ENCODE measurements around the gene FAM107B. TPM values are rescaled to one million over a fixed set of nuclear protein-coding genes. Genes with fewer than 3 reads are reported as not detected.
"Not testable (repeated sequence)": the region's sequence is repeated elsewhere in the genome, so short reads cannot be mapped to it uniquely, and the experiment has no call there.

The FAM107B gene
- 14.3 and 15.6 TPM in 2 replicates for total RNA-seq (2014; rRNA removed; shearing (Covaris generic))

GRCh38 chr10:14774797-14775196 lies at the start of gene FAM107B:
Gene FAM107B, minus strand, starts transcription at chr10:14774897. Its CDS starts 234 bp downstream, at chr10:14774663.
- no peak for DNase-seq (ENCODE audit: low read depth)

DNA sequence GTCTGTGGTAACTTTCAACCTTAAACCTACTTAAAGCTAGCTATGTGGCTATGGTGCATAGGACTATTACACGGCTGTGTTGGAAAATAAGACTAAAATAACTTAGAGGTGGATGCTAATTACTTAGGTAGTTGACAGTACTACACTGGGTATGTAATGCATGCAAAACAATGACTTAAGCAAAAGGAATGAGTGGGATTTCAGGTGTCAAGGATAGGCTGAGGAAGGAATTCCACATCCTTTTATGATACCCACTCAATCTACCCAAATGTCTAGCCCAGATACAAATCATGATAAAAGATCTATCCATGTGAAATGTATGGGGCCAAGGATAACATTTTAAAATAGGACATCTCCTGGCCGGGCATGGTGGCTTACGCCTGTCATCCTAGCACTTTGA lies 49.3 kb upstream of the FAM107B start:
- DNase-seq (ENCODE audit: low read depth): no peak

- peak; percentile 21 for DNase-seq (ENCODE audit: low read depth)
These were observed 48.4 kb upstream of the FAM107B start for GRCh38 chr10:14822879-14823755.

DNA sequence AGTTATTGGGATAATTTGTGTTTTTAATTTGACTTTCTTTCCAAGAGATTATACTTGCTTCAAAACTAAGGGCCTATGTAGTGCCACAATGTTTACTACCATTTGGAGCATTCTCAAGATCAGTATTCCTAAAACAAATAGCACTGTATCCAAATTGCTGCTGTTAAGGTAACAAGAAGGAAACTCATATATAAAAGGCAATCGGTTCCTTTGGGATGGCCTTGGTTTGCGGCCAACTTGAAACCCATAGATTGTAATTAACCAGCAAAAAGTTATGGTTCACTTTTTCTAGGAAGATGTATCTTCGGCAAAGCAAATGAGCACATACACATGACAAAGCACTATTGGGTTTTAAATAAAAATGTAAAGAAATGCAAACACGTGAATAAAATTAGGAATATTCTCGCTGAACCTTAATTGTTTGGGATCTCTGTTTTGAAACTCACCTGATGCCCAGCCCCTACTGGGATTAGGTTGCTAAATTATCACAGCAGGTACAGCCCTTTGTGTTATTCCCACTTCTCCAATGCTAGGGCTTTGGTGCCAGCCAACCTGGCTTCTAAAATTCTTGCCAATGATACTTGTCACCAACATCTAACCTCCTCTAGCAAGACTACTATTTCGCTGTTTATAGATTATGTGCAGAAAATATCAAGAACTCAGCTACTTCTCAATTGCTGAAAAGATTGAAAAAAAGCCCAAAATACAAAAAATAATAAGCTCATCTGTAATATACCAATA lies 47.1 kb upstream of the FAM107B start:
- DNase-seq (ENCODE audit: low read depth): no peak

- no peak for DNase-seq (ENCODE audit: low read depth)
These were observed 46.1 kb upstream of the FAM107B start for GRCh38 chr10:14820775-14821154.

- DNase-seq (ENCODE audit: low read depth): peak; percentile 72
These were observed 45.5 kb upstream of the FAM107B start for GRCh38 chr10:14820010-14820774.

- not testable (repeated sequence) for DNase-seq (ENCODE audit: low read depth)
These were observed 42.0 kb upstream of the FAM107B start for GRCh38 chr10:14816717-14817116.

DNA sequence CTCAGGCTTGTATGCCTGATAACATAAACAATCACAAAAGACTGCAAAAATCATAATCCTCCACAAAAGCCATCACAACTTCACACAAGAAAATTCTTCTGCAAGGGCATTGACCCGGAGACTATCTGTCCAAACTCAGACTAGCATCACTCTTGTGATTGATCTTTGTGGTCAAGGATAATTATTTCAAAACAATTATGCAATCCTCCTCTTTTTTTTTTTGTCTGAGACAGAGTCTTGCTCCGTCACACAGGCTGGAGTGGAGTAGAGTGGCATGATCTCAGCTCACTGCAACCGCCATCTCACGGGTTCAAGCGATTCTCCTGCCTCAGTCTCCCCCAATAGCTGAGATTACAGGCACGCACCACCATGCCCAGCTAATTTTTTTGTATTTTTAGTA lies 41.0 kb upstream of the FAM107B start:
- DNase-seq (ENCODE audit: low read depth): no peak

- no peak for DNase-seq (ENCODE audit: low read depth)
These were observed 37.6 kb upstream of the FAM107B start for GRCh38 chr10:14812271-14812670.

DNA sequence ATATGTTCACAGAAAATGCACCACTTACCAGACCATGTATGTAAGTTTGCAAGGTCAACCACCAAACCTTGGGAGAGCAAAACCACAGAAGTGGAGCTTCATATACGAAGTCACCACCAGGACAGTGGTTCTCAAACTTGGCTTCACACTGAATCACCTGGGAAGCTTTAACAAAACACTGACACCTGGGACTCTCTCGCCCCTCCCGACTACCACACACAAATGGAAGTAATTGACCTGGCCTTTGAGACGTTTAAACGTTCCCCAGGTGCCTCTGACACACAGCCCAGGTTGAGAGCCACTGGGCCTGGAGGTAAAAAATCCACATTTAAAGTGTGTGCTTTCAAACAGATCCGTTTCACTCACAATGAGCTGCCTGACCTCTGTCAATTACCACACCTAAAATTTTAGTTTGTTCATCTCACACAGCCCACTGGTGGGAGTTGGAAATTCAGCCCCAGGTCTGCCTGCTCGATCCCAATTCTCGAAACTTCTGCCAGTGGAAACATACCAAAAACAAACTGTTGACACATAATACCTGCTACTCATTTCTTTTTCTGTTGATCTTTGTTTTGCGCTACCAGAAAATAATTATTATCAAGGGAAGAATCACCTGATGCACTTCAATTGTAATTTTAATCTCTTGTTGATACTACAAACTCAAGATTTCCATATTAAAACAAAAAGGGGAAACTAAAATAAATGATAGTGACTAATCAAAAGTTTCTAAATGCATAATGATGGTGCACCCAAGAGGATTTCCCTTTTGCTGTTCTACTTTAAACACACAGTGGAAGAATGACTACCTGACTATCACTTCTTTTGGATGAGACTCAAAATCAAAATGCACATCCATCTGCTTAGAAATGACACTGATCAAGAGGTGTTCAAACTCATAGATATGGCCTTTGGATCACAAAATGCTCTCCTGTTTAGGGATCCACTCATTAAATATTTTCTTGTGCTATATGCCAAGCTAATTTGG lies 36.6 kb upstream of the FAM107B start:
- no peak for DNase-seq (ENCODE audit: low read depth)

- DNase-seq (ENCODE audit: low read depth): no peak
These were observed 31.6 kb upstream of the FAM107B start for GRCh38 chr10:14806318-14806717.

GRCh38 chr10:14803827-14804226 lies 29.1 kb upstream of the FAM107B start:
- DNase-seq (ENCODE audit: low read depth): no peak

- DNase-seq (ENCODE audit: low read depth): no peak
These were observed 27.0 kb upstream of the FAM107B start for GRCh38 chr10:14801723-14802122.

GRCh38 chr10:14800397-14800796 lies 25.7 kb upstream of the FAM107B start:
- no peak for DNase-seq (ENCODE audit: low read depth)

- no peak for DNase-seq (ENCODE audit: low read depth)
These were observed 23.9 kb upstream of the FAM107B start for GRCh38 chr10:14798636-14799035.

DNA sequence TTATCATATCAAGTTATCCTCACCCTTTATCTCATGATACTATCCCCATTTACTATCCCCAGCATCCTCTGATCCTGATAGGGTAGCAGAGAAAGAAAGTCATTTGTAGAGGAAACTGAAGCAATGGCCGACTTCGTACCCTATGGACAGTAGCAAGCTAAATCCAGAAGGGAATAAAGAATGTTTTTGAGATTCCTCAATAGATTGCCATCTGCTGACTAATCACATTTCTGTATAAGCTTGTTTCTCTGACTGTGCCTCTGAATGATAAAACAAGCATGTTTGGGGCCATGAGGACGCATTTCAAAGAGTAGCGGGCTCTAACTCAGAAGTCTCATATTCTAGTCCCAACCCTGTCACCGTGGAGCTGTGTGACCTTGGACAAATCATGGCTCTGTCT lies 13.2 kb upstream of the FAM107B start:
- no peak for DNase-seq (ENCODE audit: low read depth)

DNA sequence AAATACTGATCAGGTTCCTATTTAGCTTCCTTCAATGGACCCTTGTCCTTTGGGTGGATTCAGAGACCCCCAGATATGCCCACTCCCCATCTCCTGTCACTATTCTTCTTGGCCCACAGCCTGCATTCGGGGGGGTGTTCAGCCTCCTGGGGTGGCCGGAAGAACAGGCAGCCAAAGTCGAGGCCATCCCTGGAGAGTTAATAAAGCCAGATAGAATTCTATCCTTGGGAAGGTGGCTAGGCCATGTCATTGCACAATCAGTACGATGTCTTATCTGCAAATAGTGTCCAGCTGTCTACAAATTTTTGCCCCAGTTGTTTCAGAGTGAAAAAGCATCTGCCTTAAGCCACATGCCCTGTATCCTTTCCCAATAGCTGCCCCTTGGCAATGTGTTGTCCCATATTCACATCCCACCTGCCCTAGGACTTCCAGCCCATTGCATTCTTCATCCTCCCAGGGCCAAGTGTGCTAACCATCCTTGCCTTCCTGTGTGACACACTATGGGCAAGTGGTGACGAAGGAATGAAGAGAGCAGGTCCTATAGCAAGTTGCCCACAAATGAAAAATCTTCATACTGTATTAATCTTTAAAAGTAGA lies 9.9 kb upstream of the FAM107B start:
- no peak for DNase-seq (ENCODE audit: low read depth)

DNA sequence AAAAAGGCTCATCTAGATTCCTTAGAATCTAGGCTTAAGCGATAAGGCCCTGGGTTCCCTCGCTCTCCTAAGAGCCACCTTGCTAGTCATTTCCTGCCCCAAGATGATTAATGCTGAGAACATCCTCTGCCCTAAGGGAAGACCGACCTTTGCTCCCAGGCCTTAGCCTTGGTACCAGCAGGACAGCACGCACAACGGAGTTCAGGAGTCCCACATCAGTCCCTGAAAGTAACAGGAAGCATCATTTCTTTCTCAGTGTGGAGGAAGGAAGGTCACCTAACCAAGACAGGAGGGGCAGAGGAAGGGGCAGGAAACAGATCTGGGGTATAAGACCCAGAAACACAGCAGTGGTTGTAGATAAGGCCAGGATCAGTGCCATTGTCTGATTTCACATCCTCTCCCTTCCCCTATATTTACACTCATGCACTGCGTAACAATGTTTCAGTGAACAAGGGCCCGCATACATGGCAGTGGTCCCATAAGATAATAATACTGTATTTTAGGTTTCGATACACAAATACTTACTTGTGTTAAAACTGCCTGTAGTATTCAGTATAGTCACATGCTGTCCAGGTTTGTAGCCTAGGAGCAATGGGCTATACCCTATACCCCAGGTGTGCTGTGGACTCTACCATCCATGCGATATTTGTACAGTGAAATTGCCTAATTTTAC lies 8.1 kb upstream of the FAM107B start:
- peak; percentile 22 for DNase-seq (ENCODE audit: low read depth)

- no peak for DNase-seq (ENCODE audit: low read depth)
These were observed 7.1 kb upstream of the FAM107B start for GRCh38 chr10:14781763-14782162.
